Left renal pelvis (tissue), 4 donors: ENCODE measurements around the gene MRI1. TPM values are rescaled to one million over a fixed set of nuclear protein-coding genes. Genes with fewer than 3 reads are reported as not detected.
A peak's percentile ranks its signal among the peaks of the same experiment; 100 is the strongest.
"Not testable (repeated sequence)": the region's sequence is repeated elsewhere in the genome, so short reads cannot be mapped to it uniquely, and the experiment has no call there.

ENCODE experiments used
- DNase-seq, 4 donors: peaks; one replicate each; pipeline ENCODE4 v3.0.0-alpha.2; 2013; ENCODE audit warnings: low read depth in 4 of 4, low spot score in 3 of 4
- polyA plus RNA-seq, 4 donors: library from polyadenylated mRNA; unstranded; fragments of 120-200 nt; gene quantifications; one replicate each; pipeline ENCODE4 v1.2.1, GENCODE V29; 2013; ENCODE audit not compliant: insufficient read length in 4 of 4

The MRI1 gene
- polyA plus RNA-seq, 4 donors: 15.5 to 42.7 (median 20.4) TPM

DNA sequence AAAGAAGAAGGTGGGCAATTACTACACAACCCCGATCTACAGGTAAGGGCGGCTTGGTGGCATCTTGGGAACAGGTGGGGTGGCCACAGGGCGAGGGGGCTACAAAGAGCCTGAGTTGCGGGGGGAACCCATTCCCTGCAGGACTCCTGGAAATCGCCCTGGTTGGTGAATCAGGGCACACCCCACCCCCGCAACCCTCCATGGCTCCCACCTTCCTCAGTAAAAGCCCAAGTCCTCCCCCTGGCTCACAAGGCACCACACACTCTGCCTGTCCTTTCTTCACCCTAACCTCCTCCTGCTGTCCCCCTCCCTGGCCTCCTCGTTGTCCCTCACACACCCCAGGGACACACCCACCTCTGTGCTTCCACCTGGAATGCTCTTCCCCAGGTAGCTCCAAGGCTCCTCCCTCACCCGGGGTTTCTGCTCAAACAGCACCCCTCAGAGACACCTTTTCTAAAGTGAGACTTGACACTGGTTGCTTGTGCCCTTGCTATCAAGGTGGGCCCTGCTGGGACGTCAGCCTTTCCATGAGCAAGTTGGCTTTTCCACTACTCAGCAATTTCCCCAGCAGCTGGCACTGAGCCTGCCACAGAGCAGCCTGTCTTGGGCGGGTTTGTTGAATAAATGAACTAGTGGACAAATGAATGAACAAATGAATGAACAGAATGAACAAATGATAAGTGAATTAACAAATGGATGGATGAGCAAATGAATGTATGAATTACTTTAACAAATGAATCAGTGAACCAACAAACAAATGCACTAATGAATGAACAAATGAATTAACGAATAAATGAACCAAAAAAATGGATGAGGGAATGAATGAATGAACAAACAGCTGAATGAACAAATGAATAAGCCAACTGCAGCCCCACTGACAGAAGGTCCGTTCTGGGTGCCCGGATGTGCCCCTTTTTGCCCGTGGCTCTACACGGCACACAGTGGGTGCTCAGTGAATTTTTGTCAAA lies 6.2 kb upstream of the MRI1 start:
- no peak for DNase-seq

DNA sequence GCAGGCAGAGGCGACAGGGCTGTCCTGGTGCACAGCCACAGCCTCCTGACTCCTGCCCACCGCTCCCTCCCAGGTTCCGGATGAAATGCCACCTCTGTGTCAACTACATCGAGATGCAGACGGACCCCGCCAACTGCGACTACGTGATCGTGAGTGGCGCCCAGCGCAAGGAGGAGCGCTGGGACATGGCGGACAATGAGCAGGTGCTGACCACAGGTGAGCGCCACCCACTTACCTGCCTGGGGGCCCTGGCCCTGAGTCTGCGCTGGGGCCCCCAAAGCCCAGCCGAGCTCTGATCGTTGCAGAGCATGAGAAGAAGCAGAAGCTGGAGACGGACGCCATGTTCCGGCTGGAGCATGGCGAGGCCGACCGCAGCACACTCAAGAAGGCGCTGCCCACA lies 5.5 kb upstream of the MRI1 start:
- no peak for DNase-seq

DNA sequence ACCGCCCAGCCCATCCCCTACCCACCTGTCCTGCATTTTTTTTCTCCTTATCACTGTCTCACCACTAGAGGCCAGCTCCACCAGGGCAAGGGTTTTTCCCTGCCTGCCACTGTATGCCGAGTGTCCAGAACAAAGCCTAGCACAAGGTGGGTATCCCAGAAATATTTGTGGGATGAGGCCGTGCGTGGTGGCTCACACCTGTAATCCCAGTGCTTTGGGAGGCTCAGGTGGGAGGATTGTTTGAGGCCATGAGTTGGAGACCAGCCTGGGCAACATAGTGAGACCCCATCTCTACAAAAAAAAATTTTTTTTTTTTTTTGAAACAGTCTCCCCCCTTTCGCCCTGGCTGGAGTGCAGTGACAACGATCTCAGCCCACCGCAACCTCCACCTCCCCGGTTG lies 2.9 kb upstream of the MRI1 start:
- no peak for DNase-seq

DNA sequence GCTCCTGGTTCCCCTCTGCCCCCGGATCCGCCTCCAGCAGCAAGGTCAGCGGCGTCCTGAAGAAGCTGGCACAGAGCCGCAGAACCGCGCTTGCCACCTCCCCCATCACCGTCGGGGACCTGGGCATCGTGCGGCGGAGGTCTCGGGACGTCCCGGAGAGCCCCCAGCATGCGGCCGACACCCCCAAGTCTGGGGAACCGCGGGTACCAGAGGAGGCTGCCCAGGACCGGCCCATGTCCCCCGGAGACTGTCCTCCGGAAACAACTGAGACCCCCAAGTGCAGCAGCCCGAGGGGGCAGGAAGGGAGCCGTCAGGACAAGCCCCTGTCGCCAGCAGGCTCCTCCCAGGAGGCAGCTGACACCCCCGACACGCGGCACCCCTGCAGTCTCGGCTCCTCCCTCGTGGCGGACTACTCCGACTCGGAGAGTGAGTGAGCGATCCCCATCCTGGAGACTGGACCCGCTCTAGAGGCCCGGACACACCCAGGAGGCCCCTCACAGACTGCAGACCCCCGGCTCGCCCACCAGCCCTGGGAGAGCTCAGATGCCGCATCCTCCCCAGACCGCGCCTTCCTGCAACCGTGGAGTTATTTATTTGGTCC lies 1.6 kb upstream of the MRI1 start:
- no peak for DNase-seq

DNA sequence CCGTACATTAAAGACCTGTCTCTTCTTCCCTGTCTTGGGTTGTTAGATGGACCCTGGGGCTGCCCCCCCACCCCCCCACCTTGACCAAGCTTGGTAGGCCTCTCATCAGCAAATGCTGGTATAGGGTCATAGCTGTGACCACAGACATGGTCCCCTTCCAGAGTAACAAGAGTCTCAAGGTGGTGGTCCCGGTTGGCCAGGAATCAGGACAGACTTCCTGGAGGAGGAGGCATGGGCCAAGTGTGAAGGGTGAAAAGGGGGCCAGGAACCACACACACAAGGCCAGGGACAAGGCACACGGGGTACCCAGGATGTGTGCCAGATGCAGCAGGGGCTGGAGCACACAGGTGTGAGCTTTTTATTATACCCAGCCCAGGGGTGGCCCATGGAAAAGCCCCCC lies 1.1 kb upstream of the MRI1 start:
- no peak for DNase-seq

DNA sequence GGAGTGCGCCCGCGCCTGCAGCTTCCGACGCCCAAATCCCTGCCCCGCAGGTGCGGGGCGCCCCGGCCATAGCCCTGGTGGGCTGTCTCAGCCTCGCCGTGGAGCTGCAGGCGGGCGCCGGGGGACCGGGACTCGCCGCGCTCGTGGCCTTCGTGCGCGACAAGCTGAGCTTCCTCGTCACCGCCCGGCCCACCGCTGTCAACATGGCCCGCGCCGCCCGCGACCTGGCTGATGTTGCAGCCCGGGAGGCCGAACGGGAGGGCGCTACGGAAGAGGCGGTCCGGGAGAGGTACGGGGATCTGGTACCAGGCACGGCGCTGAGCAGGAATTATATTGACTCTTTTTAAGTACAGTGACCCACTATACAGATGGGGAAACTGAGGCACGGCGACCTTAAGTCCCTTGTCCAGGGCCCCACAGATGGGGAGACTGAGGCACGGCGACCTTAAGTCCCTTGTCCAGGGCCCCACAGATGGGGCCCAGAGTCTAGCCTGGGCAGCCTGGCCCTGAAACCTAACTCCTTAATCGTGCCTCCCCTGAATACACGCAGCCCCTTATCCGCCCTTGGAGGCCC lies 586 bp downstream of the MRI1 start:
- DNase-seq: no peak

DNA sequence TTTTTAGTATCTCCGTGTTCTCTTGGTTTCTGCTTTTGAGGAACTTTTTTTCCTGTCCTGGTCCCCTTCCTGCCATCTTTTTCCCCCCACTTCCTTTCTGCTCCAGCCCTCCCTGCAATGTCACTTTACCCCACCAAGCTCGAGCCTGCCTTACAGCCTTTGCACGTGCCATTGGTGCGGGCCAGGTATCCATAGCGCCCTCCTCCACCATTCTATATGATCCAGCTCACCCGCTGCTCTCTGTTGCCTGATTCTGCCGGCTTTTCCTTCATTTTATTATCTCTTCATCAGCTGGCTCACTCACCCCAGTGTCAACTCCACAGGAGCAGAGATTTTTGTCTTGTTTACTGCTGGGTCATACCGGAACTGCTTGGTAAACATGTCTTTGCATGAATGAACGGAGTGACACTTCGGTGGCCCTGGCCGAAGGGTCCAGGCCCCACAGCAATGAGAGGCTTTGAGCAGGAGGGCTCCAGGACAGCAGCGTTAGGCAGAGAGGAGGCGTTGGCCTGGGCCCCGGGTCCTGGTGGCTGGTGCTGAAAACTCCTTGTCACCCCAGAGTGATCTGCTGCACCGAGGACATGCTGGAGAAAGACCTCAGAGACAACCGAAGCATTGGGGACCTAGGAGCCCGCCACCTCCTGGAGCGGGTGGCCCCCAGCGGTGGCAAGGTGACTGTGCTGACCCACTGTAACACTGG lies 1.2 kb downstream of the MRI1 start:
- DNase-seq: no peak

DNA sequence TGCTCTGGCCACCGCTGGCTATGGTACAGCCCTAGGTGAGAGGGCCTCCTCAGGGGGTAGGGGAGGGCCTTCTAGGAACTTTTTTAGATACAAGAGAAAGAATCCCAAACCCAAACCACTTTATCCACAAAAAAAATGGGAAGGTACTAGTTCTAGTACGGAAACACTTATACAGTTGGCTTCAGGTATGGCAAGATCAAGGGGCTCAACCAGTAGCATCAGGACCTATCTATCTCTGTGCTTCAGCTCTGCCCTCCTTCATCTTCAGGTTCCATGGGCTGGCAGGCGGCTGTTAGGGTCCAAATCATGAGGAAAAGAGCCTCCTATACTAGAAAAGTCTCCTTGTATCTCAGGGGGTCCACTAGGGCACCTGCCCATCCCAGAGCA lies 1.8 kb downstream of the MRI1 start:
- DNase-seq: no peak

DNA sequence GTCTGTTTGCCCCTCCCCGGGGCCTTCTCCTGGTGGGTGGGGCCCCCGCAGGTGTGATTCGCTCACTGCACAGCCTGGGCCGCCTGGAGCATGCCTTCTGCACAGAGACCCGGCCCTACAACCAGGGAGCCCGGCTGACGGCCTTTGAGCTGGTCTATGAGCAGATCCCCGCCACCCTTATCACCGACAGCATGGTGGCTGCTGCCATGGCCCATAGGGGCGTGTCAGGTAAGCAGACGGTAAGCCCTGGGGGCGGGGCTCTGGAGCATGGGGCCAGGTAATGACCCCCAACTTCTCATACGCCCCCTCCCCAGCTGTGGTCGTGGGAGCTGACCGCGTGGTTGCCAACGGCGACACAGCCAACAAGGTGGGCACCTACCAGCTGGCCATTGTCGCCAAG lies 4.2 kb downstream of the MRI1 start:
- no peak for DNase-seq

DNA sequence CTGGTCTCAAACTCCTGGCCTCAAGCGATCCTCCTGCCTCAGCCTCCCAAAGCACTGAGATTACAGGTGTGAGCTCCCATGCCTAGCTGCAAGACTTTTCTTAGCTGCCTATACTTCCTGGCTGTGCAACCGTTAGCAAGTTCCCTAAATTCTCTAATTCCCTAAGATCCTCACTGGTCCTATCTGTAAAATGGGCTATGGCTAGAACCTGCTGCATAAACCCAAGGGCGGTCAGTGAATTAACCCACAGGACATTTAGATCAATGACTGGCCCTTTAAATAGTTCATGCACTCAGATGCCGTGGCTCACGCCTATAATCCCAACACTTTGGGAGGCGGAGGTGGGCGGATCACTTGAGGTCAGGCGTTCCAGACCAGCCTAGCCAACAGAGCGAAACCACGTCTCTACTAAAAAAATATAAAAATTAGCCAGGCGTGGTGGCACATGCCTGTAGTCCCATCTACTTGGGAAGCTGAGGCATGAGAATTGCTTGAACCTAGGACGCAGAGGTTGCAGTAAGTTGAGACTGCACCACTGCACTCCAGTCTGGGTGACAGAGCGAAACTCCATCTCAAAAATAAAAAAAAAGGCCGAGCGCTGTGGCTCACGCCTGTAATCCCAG lies 5.8 kb downstream of the MRI1 start:
- no peak for DNase-seq

DNA sequence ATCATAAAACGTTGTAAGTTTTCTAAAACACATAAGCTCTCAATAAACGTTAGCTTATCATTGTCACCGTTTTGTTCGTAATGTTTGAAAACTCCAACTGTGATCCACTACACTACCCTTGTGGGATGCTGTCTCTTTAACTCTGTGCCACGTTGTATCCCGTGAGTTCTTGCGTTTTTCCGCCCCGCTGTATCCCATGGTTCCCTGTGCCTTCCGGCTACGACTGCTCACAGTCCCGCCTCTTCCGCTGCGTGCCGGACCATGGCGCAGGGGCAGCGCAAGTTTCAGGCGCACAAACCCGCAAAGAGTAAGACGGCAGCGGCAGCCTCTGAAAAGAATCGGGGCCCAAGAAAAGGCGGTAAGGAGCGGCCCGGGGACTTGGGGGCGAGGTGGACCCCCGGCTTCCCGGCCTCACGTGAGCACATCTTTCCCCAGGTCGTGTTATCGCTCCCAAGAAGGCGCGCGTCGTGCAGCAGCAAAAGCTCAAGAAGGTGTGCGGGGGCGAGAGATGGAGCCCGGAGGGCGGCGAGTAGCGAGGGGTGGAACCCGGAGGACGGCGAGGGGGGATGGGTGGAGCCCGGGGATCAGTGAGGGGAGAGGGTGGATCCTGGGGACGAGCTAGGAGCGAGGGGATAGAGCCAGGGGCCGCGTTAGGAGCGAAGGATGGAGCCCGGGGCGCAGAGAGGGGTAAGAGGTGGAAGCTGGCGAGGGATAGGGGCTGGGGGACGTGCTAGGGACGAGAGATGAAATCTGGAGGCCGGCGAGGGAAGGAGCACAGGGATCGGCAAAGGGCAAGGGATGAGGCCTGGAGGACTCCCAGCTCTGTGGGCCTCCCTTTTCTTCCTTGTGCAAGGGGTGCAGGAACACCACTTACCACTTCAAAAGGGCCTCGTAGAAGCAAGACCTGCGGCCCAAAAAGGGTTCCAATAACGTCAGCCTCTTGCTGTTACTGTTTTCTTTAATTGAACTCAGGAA lies 10.2 kb downstream of the MRI1 start, which contains the start of gene C19orf53:
Gene C19orf53 (plus strand): TSS at position 240 of the 975 bp plus-strand sequence. CDS start 22 bp downstream, at position 262.
- DNase-seq: peak; percentile 80 to 88 (median 84)

DNA sequence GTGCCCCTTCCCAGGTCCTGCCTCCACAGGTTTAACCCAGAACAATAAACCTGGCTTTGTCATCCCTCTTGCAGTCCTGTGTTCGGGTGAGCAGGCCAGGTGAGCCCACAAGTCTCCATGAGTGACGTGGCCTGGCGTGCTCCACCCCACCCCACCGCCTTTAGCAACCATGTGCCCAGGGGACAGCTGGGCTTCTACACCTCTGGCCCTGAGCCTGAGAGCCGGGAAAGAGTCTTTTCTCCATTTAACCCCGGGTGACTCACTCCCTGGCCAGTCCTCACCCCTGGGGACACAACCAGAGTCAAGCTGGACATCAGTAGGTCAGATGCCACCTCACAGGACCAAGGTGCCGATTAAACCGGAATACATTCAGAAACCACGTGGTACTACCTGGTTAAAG lies 14.1 kb downstream of the MRI1 start:
- DNase-seq: no peak

DNA sequence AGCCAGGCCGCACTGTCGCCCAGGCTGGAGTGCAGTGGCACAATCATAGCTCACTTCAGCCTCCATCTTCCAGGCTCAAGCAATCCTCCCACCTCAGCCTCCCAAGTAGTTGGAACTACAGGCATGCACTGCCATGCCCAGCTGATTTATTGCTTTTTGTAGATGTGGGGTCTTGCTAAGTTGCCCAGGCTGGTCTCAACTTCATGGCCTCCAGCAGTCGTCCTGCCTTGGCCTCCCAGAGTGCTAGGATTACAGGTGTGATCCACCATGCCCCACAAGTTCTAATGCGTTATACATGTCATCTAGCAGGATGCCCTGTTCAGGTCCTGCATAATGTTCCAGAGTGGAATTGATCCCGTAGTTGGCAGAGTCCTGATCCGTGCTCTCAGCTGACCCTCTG lies 14.5 kb downstream of the MRI1 start:
- no peak for DNase-seq

DNA sequence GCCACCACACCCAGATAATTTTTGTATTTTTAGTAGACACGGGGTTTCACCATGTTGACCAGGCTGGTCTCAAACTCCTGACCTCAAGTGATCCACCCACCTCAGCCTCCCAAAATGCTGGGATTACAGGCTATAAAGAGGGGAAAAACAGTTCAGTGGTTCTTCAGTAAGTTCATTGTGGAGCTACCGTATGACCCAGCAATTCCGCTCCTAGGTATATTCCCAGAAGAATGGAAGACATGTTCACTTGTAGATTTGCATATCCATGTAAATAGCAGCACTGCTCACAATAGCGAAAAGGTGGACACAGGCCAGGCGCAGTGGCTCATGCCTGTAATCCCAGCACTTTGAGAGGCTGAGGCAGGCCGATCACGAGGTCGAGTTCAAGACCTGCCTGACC lies 15.5 kb downstream of the MRI1 start:
- not testable (repeated sequence) for DNase-seq

DNA sequence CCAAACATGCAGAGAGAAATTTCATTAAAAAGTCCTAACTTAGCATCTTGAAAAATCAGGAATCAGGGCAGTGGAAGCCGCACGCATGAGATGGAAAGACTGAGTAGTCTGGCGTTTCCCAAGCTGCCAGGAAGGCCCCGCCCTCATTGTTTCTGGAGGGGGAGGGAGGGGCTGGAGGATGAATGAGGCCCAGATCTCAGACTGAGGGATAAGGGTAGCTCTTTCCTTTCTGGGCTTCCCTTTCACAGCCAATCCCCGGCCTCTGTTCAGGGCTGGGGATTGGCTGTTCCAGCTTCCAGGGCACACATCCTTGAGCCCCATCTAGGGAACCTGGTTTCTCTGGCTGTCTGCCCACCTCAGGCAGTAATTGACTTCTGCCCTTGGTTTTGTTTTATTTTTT lies 17.2 kb downstream of the MRI1 start:
- no peak for DNase-seq

DNA sequence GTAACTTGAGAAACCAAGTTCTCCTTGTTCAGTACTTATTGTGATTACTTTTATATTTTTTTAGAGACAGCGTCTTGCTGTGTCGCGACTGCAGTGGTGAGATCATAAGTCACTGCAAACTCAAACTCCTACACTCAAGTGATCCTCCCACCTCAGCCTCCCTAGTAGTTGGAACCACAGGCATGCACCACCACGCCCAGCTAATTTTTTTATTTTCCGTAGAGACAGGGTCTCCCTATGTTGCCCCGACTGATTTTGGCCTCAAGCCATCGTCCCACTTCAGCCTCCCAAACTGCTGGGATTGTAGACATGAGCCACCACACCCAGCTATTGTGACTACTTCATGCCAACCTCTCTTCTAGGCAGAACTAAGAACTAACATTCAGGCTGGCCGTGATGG lies 18.2 kb downstream of the MRI1 start:
- no peak for DNase-seq

DNA sequence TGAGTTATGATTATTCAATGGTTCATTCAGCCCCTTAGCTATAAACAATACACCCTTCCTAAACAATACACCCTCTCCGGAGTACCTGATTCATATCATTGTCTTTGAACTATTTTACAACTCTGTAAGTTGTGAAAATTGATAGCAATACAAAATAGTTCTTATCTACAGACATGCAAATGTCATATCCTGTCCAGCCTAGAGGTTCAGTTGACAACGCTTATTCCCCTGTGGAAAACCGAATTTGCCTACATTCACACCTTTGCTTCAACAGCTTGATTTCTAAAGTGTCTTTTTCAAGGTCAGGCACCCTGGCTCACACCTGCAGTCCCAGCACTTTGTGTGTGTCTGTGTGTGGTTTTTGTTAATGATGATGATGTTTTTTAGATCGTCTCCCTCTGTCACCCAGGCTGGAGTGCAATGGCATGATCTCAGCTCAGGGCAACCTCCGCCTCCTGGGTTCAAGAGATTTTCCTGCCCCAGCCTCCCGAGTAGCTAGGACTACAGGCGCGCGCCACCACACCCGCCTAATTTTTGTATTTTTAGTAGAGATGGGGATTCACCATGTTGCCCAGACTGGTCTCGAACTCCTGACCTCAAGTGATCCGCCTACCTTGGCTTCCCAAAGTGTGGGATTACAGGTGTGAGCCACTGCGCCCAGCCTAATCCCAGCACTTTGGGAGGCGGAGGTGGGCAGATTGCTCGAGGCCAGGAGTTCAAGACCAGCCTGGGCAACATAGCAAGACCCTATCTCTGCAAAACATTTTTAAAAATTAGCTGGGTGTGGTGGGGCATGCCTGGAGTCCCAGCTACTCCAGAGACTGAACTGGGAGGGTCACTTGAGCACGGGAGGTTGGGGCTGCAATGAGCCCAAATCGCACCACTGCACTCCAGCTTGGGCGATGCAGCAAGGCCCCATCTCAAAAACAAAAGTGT lies 19.5 kb downstream of the MRI1 start:
- DNase-seq: no peak

DNA sequence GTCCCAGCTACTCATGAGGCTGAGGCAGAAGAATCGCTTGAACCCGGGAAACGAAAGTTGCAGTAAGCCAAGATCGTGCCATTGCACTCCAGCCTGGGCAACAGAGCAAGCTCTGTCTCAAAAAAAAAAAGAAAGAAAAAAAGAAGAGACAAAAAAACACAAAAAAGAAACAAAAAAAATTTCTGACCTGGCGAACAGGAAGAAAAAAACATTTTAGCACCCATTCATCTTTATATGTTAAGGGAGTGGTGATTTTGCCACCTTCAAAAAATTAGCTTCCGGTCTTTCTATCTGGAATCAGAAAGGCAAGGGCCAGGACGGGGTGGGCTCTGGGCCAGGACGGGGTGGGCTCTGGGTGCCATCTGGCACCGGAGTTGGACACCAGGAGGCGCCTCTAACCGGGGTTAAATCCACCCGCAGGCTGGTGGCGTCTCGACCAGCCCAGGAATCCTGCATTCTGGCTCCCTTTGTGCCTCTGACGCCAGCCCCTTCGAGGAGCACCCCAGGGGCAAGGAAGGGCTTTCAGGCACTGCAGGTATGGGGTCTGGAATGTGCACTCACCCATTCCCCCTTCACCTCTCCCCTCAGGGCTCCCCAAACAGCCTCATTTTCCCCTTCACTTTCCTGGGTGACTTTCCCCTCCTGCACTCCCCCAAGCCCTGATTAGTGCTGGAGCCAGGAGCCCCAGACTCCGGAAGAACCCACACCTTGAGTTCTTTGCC lies 20.6 kb downstream of the MRI1 start:
- no peak for DNase-seq
